Measurements from ENCODE around the gene PXN.
A peak's percentile ranks its signal among the peaks of the same experiment; 100 is the strongest.
"Not testable (repeated sequence)": the region's sequence is repeated elsewhere in the genome, so short reads cannot be mapped to it uniquely, and the experiment has no call there.

Gene PXN

GRCh38 chr12:120193286-120193685 is 72.2 kb downstream of the PXN start:
- not testable (repeated sequence) for H2BK120ac ChIP-seq (ENCODE audit: low read depth, low read length); H3K18ac ChIP-seq (ENCODE audit: low read depth in 1 of 2, low read length in 2 of 2); H2AK5ac ChIP-seq (ENCODE audit: low read length, severe bottlenecking); H3K79me1 ChIP-seq (replicated peaks; ENCODE audit: low read length, poor library complexity, severe bottlenecking); H3K27ac ChIP-seq (ENCODE audit: low read length, poor library complexity, severe bottlenecking); H3K9me3 ChIP-seq (ENCODE audit: control insufficient read depth, low read length); H4K91ac ChIP-seq (ENCODE audit: low read length); H2BK5ac ChIP-seq (ENCODE audit: low read depth, low read length, poor library complexity, severe bottlenecking); H2BK15ac ChIP-seq (ENCODE audit: low read depth, poor library complexity, severe bottlenecking); H2AFZ ChIP-seq (ENCODE audit: low read depth, low read length); H3K23ac ChIP-seq (ENCODE audit: low read length in 2 of 2); H3K4ac ChIP-seq (ENCODE audit: low read depth in 1 of 2, low read length in 2 of 2); DNase-seq; H3K27me3 ChIP-seq (ENCODE audit: control insufficient read depth in 1 of 2, insufficient read depth in 1 of 2, low read length in 2 of 2); H2BK12ac ChIP-seq (ENCODE audit: low read length in 2 of 2); H4K8ac ChIP-seq (ENCODE audit: low read length); H3K14ac ChIP-seq (ENCODE audit: low read length in 2 of 2)
- peaks cover 41 to 62% of the 10 kb centered on the region in 2 experiments for H3K36me3 ChIP-seq (ENCODE audit: control insufficient read depth in 1 of 2, insufficient read depth in 2 of 2, low read depth in 1 of 2, low read length in 2 of 2)
- peak overlapping the region; percentile 99 for H3K9ac ChIP-seq (ENCODE audit: low read length)
- WGBS: 98% methylated on average over 8 of the region's 8 CpGs
- H3K4me3 ChIP-seq (ENCODE audit: insufficient read depth in 1 of 2, low read depth in 1 of 2, low read length in 2 of 2): peak overlapping the region in 1 of 2 experiments; percentile 92
- H3K4me1 ChIP-seq (ENCODE audit: control insufficient read depth, insufficient read depth, low read depth, low read length): peaks cover 19% of the 10 kb centered on the region
- H3K4me2 ChIP-seq (ENCODE audit: low read length, poor library complexity, severe bottlenecking): peak overlapping the region; percentile 58

GRCh38 chr12:120190985-120191480 is 74.5 kb downstream of the PXN start:
- no peak overlapping the region for H2BK120ac ChIP-seq (ENCODE audit: low read depth, low read length)
- H3K23ac ChIP-seq (ENCODE audit: low read length in 2 of 2): no peak overlapping the region
- no peak overlapping the region for H2BK12ac ChIP-seq (ENCODE audit: low read length in 2 of 2)
- no peak for DNase-seq
- no peak overlapping the region for H3K4me3 ChIP-seq (ENCODE audit: insufficient read depth in 1 of 2, low read depth in 1 of 2, low read length in 2 of 2)
- H2AK5ac ChIP-seq (ENCODE audit: low read length, severe bottlenecking): no peak overlapping the region
- H4K8ac ChIP-seq (ENCODE audit: low read length): no peak overlapping the region
- no peak overlapping the region for H3K14ac ChIP-seq (ENCODE audit: low read length in 2 of 2)
- H3K36me3 ChIP-seq (ENCODE audit: control insufficient read depth in 1 of 2, insufficient read depth in 2 of 2, low read depth in 1 of 2, low read length in 2 of 2): peaks cover 34 to 60% of the 10 kb centered on the region in 2 experiments
- H2AFZ ChIP-seq (ENCODE audit: low read depth, low read length): no peak overlapping the region
- H4K91ac ChIP-seq (ENCODE audit: low read length): no peak overlapping the region
- no peak overlapping the region for H2BK15ac ChIP-seq (ENCODE audit: low read depth, poor library complexity, severe bottlenecking)
- no peaks in the 10 kb centered on the region for H3K27me3 ChIP-seq (ENCODE audit: control insufficient read depth in 1 of 2, insufficient read depth in 1 of 2, low read length in 2 of 2)
- no peak overlapping the region for H3K4ac ChIP-seq (ENCODE audit: low read depth in 1 of 2, low read length in 2 of 2)
- H3K27ac ChIP-seq (ENCODE audit: low read length, poor library complexity, severe bottlenecking): no peak overlapping the region
- no peak overlapping the region for H3K18ac ChIP-seq (ENCODE audit: low read depth in 1 of 2, low read length in 2 of 2)
- no peak overlapping the region for H3K4me2 ChIP-seq (ENCODE audit: low read length, poor library complexity, severe bottlenecking)
- no peak overlapping the region for H2BK5ac ChIP-seq (ENCODE audit: low read depth, low read length, poor library complexity, severe bottlenecking)
- H3K9ac ChIP-seq (ENCODE audit: low read length): no peak overlapping the region
- H3K9me3 ChIP-seq (ENCODE audit: control insufficient read depth, low read length): no peaks in the 10 kb centered on the region
- H3K79me1 ChIP-seq (replicated peaks; ENCODE audit: low read length, poor library complexity, severe bottlenecking): peaks cover 10% of the 10 kb centered on the region
- 95% methylated on average over 7 of the region's 7 CpGs for WGBS
- H3K4me1 ChIP-seq (ENCODE audit: control insufficient read depth, insufficient read depth, low read depth, low read length): peaks cover 10% of the 10 kb centered on the region

- no peak overlapping the region for H2AK5ac ChIP-seq (ENCODE audit: low read length, severe bottlenecking)
- no peak for DNase-seq
- no peak overlapping the region for H3K4ac ChIP-seq (ENCODE audit: low read depth in 1 of 2, low read length in 2 of 2)
- no peak overlapping the region for H3K4me2 ChIP-seq (ENCODE audit: low read length, poor library complexity, severe bottlenecking)
- H3K4me3 ChIP-seq (ENCODE audit: insufficient read depth in 1 of 2, low read depth in 1 of 2, low read length in 2 of 2): no peak overlapping the region
- no peak overlapping the region for H2AFZ ChIP-seq (ENCODE audit: low read depth, low read length)
- no peak overlapping the region for H2BK12ac ChIP-seq (ENCODE audit: low read length in 2 of 2)
- H4K91ac ChIP-seq (ENCODE audit: low read length): no peak overlapping the region
- no peak overlapping the region for H3K14ac ChIP-seq (ENCODE audit: low read length in 2 of 2)
- H3K27ac ChIP-seq (ENCODE audit: low read length, poor library complexity, severe bottlenecking): no peak overlapping the region
- no peaks in the 10 kb centered on the region for H3K27me3 ChIP-seq (ENCODE audit: control insufficient read depth in 1 of 2, insufficient read depth in 1 of 2, low read length in 2 of 2)
- H3K36me3 ChIP-seq (ENCODE audit: control insufficient read depth in 1 of 2, insufficient read depth in 2 of 2, low read depth in 1 of 2, low read length in 2 of 2): peaks cover 35 to 62% of the 10 kb centered on the region in 2 experiments
- H3K4me1 ChIP-seq (ENCODE audit: control insufficient read depth, insufficient read depth, low read depth, low read length): peaks cover 6% of the 10 kb centered on the region
- H3K18ac ChIP-seq (ENCODE audit: low read depth in 1 of 2, low read length in 2 of 2): no peak overlapping the region
- H4K8ac ChIP-seq (ENCODE audit: low read length): no peak overlapping the region
- peaks cover 10% of the 10 kb centered on the region for H3K79me1 ChIP-seq (replicated peaks; ENCODE audit: low read length, poor library complexity, severe bottlenecking)
- H2BK15ac ChIP-seq (ENCODE audit: low read depth, poor library complexity, severe bottlenecking): no peak overlapping the region
- 97% methylated on average over 4 of the region's 5 CpGs for WGBS
- no peak overlapping the region for H2BK120ac ChIP-seq (ENCODE audit: low read depth, low read length)
- H3K9me3 ChIP-seq (ENCODE audit: control insufficient read depth, low read length): no peaks in the 10 kb centered on the region
- no peak overlapping the region for H2BK5ac ChIP-seq (ENCODE audit: low read depth, low read length, poor library complexity, severe bottlenecking)
- no peak overlapping the region for H3K9ac ChIP-seq (ENCODE audit: low read length)
- H3K23ac ChIP-seq (ENCODE audit: low read length in 2 of 2): no peak overlapping the region
Observed at GRCh38 chr12:120190386-120190785, 75.1 kb downstream of the PXN start.

DNA sequence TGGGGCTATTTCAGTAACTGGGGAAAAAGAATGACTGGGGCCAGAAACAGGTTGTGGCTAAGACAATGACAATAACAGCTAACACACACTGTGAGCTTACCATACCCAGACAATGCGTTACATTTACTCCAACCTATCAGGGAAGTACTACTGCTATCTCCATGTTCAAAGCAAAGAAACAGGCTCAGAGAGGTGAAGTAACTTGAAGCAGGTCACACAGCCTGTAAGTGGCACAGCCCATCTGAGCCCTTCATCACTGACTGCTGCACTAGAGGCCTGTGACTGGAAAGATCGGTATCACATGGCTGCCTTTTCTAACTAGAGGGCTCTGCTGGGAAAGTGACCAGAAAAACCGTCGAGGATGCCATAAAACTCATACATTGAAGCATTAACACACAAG is 78.9 kb downstream of the PXN start:
- H3K4me2 ChIP-seq (ENCODE audit: low read length, poor library complexity, severe bottlenecking): no peak overlapping the region
- no peak overlapping the region for H2BK15ac ChIP-seq (ENCODE audit: low read depth, poor library complexity, severe bottlenecking)
- H3K27ac ChIP-seq (ENCODE audit: low read length, poor library complexity, severe bottlenecking): no peak overlapping the region
- H2AFZ ChIP-seq (ENCODE audit: low read depth, low read length): no peak overlapping the region
- no peak overlapping the region for H3K18ac ChIP-seq (ENCODE audit: low read depth in 1 of 2, low read length in 2 of 2)
- no peak overlapping the region for H3K23ac ChIP-seq (ENCODE audit: low read length in 2 of 2)
- no peak overlapping the region for H3K14ac ChIP-seq (ENCODE audit: low read length in 2 of 2)
- no peak overlapping the region for H2BK120ac ChIP-seq (ENCODE audit: low read depth, low read length)
- H3K79me1 ChIP-seq (replicated peaks; ENCODE audit: low read length, poor library complexity, severe bottlenecking): peaks cover 15% of the 10 kb centered on the region
- DNase-seq: no peak
- H3K9me3 ChIP-seq (ENCODE audit: control insufficient read depth, low read length): no peaks in the 10 kb centered on the region
- H2AK5ac ChIP-seq (ENCODE audit: low read length, severe bottlenecking): no peak overlapping the region
- peaks cover 13% of the 10 kb centered on the region for H3K4me1 ChIP-seq (ENCODE audit: control insufficient read depth, insufficient read depth, low read depth, low read length)
- no peaks in the 10 kb centered on the region for H3K27me3 ChIP-seq (ENCODE audit: control insufficient read depth in 1 of 2, insufficient read depth in 1 of 2, low read length in 2 of 2)
- no peak overlapping the region for H4K91ac ChIP-seq (ENCODE audit: low read length)
- WGBS: 93% methylated on average over 2 of the region's 4 CpGs
- H2BK5ac ChIP-seq (ENCODE audit: low read depth, low read length, poor library complexity, severe bottlenecking): no peak overlapping the region
- no peak overlapping the region for H2BK12ac ChIP-seq (ENCODE audit: low read length in 2 of 2)
- H3K9ac ChIP-seq (ENCODE audit: low read length): no peak overlapping the region
- no peak overlapping the region for H3K4ac ChIP-seq (ENCODE audit: low read depth in 1 of 2, low read length in 2 of 2)
- H3K4me3 ChIP-seq (ENCODE audit: insufficient read depth in 1 of 2, low read depth in 1 of 2, low read length in 2 of 2): no peak overlapping the region
- no peak overlapping the region for H4K8ac ChIP-seq (ENCODE audit: low read length)
- peaks cover 62 to 90% of the 10 kb centered on the region in 2 experiments for H3K36me3 ChIP-seq (ENCODE audit: control insufficient read depth in 1 of 2, insufficient read depth in 2 of 2, low read depth in 1 of 2, low read length in 2 of 2)

Data from mesenchymal stem cell (in vitro differentiated cells and primary cell).